ENCODE measurements around the gene FEM1B. TPM values are rescaled to one million over a fixed set of nuclear protein-coding genes. Genes with fewer than 3 reads are reported as not detected.
A peak's percentile ranks its signal among the peaks of the same experiment; 100 is the strongest.

The FEM1B gene
- total RNA-seq, 1 donor from 2014 or later, result 20.2 TPM

- H3K4me3 ChIP-seq (ENCODE audit: low read depth, low read length), result no peak overlapping the region
- peak; percentile 52 for DNase-seq (ENCODE audit: low read depth)
- no peak for TF ChIP-seq CTCF (conservative IDR thresholded peaks at IDR 0.05; ENCODE audit: low read depth, low read length)
Observed at GRCh38 chr15:68337826-68338225, 60.3 kb downstream of the FEM1B start.

- no peak for TF ChIP-seq CTCF (conservative IDR thresholded peaks at IDR 0.05; ENCODE audit: low read depth, low read length)
- DNase-seq (ENCODE audit: low read depth), result no peak
- H3K4me3 ChIP-seq (ENCODE audit: low read depth, low read length), result no peak overlapping the region
Observed at GRCh38 chr15:68339481-68339880, 61.9 kb downstream of the FEM1B start.

- DNase-seq (ENCODE audit: low read depth), result no peak
- no peak overlapping the region for H3K4me3 ChIP-seq (ENCODE audit: low read depth, low read length)
- TF ChIP-seq CTCF (conservative IDR thresholded peaks at IDR 0.05; ENCODE audit: low read depth, low read length), result no peak
Observed at GRCh38 chr15:68340726-68341671, 63.5 kb downstream of the FEM1B start.

- no peak overlapping the region for H3K4me3 ChIP-seq (ENCODE audit: low read depth, low read length)
- no peak for TF ChIP-seq CTCF (conservative IDR thresholded peaks at IDR 0.05; ENCODE audit: low read depth, low read length)
- DNase-seq (ENCODE audit: low read depth), result no peak
Observed at GRCh38 chr15:68341760-68342725, 64.5 kb downstream of the FEM1B start.

- DNase-seq (ENCODE audit: low read depth), result no peak
- TF ChIP-seq CTCF (conservative IDR thresholded peaks at IDR 0.05; ENCODE audit: low read depth, low read length), result no peak
- no peak overlapping the region for H3K4me3 ChIP-seq (ENCODE audit: low read depth, low read length)
Observed at GRCh38 chr15:68343579-68344225, 66.2 kb downstream of the FEM1B start.

GRCh38 chr15:68344600-68344999, 67.1 kb downstream of the FEM1B start:
- TF ChIP-seq CTCF (conservative IDR thresholded peaks at IDR 0.05; ENCODE audit: low read depth, low read length), result no peak
- DNase-seq (ENCODE audit: low read depth), result no peak
- no peak overlapping the region for H3K4me3 ChIP-seq (ENCODE audit: low read depth, low read length)
